Sigmoid colon (tissue), 3 donors: Measurements from ENCODE around the gene FNDC4.

ENCODE experiments used
- CTCF ChIP-seq, 4 experiments: fragments of 450-650 bp in 3 of 4; fragments of 200-600 bp in 1 of 4; IDR thresholded peaks; one replicate each; pipeline ENCODE4 v1.5.1; 2016 to 2019; ENCODE audit warnings: antibody characterized with exemption in 4 of 4, mild to moderate bottlenecking in 3 of 4, moderate library complexity in 2 of 4
- POLR2A ChIP-seq, 2 donors: fragments of 450-650 bp; IDR thresholded peaks; one replicate each; pipeline ENCODE4 v1.6.1; 2016; ENCODE audit warnings: antibody characterized with exemption in 2 of 2, mild to moderate bottlenecking in 2 of 2, moderate library complexity in 2 of 2

- TF ChIP-seq CTCF (IDR thresholded peaks at IDR 0.05) (no peak), POLR2A (IDR thresholded peaks at IDR 0.05) (no peak)
These were observed 1.1 kb downstream of the FNDC4 start for GRCh38 chr2:27493948-27494283.
